Measurements from ENCODE around the gene ADGRF3. TPM values are rescaled to one million over a fixed set of nuclear protein-coding genes. Genes with fewer than 3 reads are reported as not detected.
"Not testable (repeated sequence)": the region's sequence is repeated elsewhere in the genome, so short reads cannot be mapped to it uniquely, and the experiment has no call there.

The ADGRF3 gene
- total RNA-seq, 1 experiment from 2014 or later, result not detected

DNA sequence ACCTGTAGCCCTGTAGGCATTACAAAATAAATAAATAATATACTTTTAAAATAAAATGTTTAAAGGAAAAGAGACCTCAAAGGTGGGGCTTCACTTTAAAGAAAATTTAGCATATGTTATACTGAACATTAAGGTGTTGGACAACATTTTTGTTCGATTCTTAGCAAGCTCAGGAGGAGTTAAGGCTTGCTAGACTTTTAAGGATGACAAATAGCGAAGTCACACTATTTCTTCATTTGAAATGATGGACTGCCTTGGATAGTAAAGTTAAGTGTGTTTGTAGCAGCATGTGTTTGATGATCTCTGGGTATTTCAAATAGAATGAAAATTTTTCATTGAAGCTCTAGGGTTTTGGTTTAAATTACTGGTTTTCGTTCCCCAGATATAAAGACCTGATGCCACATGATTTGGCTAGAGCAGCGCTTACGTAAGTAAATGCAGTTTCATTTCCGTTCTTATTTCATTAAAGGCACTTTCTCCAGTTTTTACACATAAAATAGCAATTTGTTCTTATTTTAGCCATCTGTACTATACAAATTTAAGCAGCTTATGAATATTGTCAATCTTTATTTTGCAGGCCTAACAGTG, 76.9 kb downstream of the ADGRF3 start:
- Histone ChIP-seq H3K4me1 (ENCODE audit: control insufficient read depth, insufficient read depth, low read length) (no peaks in the 10 kb centered on the region), H3K27me3 (ENCODE audit: control insufficient read depth, insufficient read depth, low read length) (no peaks in the 10 kb centered on the region), H3K4me3 (ENCODE audit: low read depth in 2 of 2, low read length in 2 of 2) (no peak overlapping the region), H3K9me3 (ENCODE audit: control insufficient read depth, insufficient read depth, low read depth, low read length) (no peaks in the 10 kb centered on the region), H3K27ac (ENCODE audit: low read length) (no peak overlapping the region), H3K36me3 (ENCODE audit: control insufficient read depth, insufficient read depth, low read length) (no peaks in the 10 kb centered on the region)
- ChIA-PET POLR2A (interaction anchor here (0.5 kb wide), 1 partner anchor 26 kb away, joined by 3 read pairs; no protein-coding TSS in a partner anchor), CTCF (no interaction called here)
- DNase-seq (ENCODE audit: low read depth, low spot score), result no peak
- TF ChIP-seq POLR2AphosphoS5 (IDR thresholded peaks at IDR 0.05; ENCODE audit: low read depth, low read length) (no peak), SIN3A (IDR thresholded peaks at IDR 0.05; ENCODE audit: borderline replicate concordance, insufficient read depth, low read depth, low read length) (no peak), TCF7L2 (IDR thresholded peaks at IDR 0.05; ENCODE audit: low read depth, low read length) (no peak), REST (IDR thresholded peaks at IDR 0.05; ENCODE audit: insufficient read depth in 1 of 2, low read depth in 2 of 2, low read length in 1 of 2) (no peak)
- TF ChIP-seq, protein P1, sequence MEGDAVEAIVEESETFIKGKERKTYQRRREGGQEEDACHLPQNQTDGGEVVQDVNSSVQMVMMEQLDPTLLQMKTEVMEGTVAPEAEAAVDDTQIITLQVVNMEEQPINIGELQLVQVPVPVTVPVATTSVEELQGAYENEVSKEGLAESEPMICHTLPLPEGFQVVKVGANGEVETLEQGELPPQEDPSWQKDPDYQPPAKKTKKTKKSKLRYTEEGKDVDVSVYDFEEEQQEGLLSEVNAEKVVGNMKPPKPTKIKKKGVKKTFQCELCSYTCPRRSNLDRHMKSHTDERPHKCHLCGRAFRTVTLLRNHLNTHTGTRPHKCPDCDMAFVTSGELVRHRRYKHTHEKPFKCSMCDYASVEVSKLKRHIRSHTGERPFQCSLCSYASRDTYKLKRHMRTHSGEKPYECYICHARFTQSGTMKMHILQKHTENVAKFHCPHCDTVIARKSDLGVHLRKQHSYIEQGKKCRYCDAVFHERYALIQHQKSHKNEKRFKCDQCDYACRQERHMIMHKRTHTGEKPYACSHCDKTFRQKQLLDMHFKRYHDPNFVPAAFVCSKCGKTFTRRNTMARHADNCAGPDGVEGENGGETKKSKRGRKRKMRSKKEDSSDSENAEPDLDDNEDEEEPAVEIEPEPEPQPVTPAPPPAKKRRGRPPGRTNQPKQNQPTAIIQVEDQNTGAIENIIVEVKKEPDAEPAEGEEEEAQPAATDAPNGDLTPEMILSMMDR (IDR thresholded peaks at IDR 0.05), result no peak
- intact Hi-C loops (cut with micrococcal nuclease; ENCODE audit: unreplicated experiment) (no loop called here), in situ Hi-C loops (cut with HindIII; ENCODE audit: low pct_unique_long_range_greater_than_20kb, low sequenced_read_pairs) (no loop called here)
- no TSS peak for BruUV-seq (replicated peaks)
- no peak for ATAC-seq

- H3K4me3 ChIP-seq (ENCODE audit: low read depth in 2 of 2, low read length in 2 of 2); H3K9me3 ChIP-seq (ENCODE audit: control insufficient read depth, insufficient read depth, low read depth, low read length); intact Hi-C loops (cut with micrococcal nuclease; ENCODE audit: unreplicated experiment); BruUV-seq (replicated peaks); in situ Hi-C loops (cut with HindIII; ENCODE audit: low pct_unique_long_range_greater_than_20kb, low sequenced_read_pairs); H3K4me1 ChIP-seq (ENCODE audit: control insufficient read depth, insufficient read depth, low read length); H3K36me3 ChIP-seq (ENCODE audit: control insufficient read depth, insufficient read depth, low read length); H3K27me3 ChIP-seq (ENCODE audit: control insufficient read depth, insufficient read depth, low read length); DNase-seq (ENCODE audit: low read depth, low spot score); H3K27ac ChIP-seq (ENCODE audit: low read length); CTCF ChIA-PET; ATAC-seq: not testable (repeated sequence)
- POLR2A ChIA-PET, result interaction anchor here (0.5 kb wide), 1 partner anchor 25 kb away, joined by 3 read pairs; no protein-coding TSS in a partner anchor
Measured at GRCh38 chr2:26268670-26269385, 77.8 kb downstream of the ADGRF3 start.

DNA sequence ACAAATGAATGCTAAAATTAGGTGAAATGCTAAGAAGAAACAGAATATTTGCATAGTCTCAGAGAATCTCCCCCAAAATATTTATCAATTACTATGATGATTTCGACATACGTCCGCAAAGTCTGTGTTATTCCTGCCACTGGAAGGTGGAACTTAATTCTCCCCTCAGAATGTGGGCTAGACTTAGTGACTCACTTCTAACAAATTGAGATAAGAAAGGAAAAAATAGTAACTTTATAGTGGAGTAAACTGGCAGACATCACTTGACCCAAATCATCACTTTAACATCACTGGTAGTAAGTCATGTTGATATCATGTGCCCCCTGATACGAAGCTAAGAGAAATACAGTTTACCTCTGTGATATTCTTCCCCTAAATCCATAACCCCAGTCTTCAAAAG, 78.4 kb downstream of the ADGRF3 start:
- ChIA-PET POLR2A (no interaction called here), CTCF (no interaction called here)
- no peak for DNase-seq (ENCODE audit: low read depth, low spot score)
- no peak for TF ChIP-seq REST (IDR thresholded peaks at IDR 0.05; ENCODE audit: insufficient read depth in 1 of 2, low read depth in 2 of 2, low read length in 1 of 2)
- TF ChIP-seq SIN3A (IDR thresholded peaks at IDR 0.05; ENCODE audit: borderline replicate concordance, insufficient read depth, low read depth, low read length), result no peak
- no peak for TF ChIP-seq POLR2AphosphoS5 (IDR thresholded peaks at IDR 0.05; ENCODE audit: low read depth, low read length)
- TF ChIP-seq TCF7L2 (IDR thresholded peaks at IDR 0.05; ENCODE audit: low read depth, low read length), result no peak
- TF ChIP-seq, protein P1 (IDR thresholded peaks at IDR 0.05), result no peak
- H3K36me3 ChIP-seq (ENCODE audit: control insufficient read depth, insufficient read depth, low read length), result no peaks in the 10 kb centered on the region
- H3K27me3 ChIP-seq (ENCODE audit: control insufficient read depth, insufficient read depth, low read length), result no peaks in the 10 kb centered on the region
- no peak overlapping the region for H3K27ac ChIP-seq (ENCODE audit: low read length)
- in situ Hi-C loops (cut with HindIII; ENCODE audit: low pct_unique_long_range_greater_than_20kb, low sequenced_read_pairs), result no loop called here
- H3K4me3 ChIP-seq (ENCODE audit: low read depth in 2 of 2, low read length in 2 of 2), result no peak overlapping the region
- BruUV-seq (replicated peaks), result no TSS peak
- H3K9me3 ChIP-seq (ENCODE audit: control insufficient read depth, insufficient read depth, low read depth, low read length), result no peaks in the 10 kb centered on the region
- intact Hi-C loops (cut with micrococcal nuclease; ENCODE audit: unreplicated experiment), result no loop called here
- no peaks in the 10 kb centered on the region for H3K4me1 ChIP-seq (ENCODE audit: control insufficient read depth, insufficient read depth, low read length)
- ATAC-seq, result no peak
